ENCODE results near the gene RBFOX2.

Gene RBFOX2

DNA sequence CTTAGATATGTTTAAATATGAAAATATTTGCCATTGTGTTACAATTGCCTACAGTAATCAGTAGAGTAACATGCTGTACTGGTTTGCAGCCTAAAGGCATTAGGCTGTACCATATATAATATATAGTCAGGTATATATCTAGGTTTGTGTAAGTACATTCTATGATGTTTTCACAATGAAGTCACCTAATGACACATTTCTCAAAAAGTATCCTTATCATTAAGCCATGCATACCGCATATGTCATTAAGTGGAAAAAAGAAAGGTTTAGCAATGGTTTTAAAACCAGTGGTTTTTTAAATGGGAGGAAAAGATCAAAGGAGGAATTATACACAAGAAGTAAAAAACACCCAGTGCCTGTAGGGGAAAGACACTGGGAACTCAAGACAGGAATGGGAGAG, 122.7 kb downstream of the RBFOX2 start:
- TF ChIP-seq FOXP2 (optimal IDR thresholded peaks at IDR 0.05; ENCODE audit: borderline replicate concordance, extremely low read depth, extremely low read length, insufficient read depth): no peak

DNA sequence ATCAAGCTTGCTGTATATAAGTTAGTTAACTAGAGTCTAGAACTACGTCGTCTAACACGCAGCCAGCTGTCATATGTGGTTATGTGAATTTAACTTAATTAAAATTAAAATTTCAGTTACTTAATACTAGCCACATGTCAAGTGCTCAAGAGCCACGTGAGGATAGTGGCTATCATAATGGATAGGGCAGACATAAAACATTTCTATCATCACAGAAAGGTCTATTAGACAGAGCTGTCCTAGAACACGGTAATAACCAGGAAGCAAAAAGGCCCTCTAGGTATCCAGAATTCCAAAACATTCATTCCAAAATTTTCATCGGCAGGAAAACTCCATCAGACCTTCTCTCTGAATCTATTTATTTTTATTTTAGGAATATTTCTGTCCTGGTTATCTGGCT, 123.9 kb downstream of the RBFOX2 start:
- TF ChIP-seq TAF1 (IDR thresholded peaks at IDR 0.05; ENCODE audit: borderline replicate concordance, insufficient read depth, low read length) (no peak), FOXP2 (optimal IDR thresholded peaks at IDR 0.05; ENCODE audit: borderline replicate concordance, extremely low read depth, extremely low read length, insufficient read depth) (no peak), SIN3A (IDR thresholded peaks at IDR 0.05; ENCODE audit: borderline replicate concordance, insufficient read depth, low read length) (no peak), POLR2AphosphoS5 (IDR thresholded peaks at IDR 0.05; ENCODE audit: low read depth, low read length) (no peak)
- TF ChIP-seq, protein P1, sequence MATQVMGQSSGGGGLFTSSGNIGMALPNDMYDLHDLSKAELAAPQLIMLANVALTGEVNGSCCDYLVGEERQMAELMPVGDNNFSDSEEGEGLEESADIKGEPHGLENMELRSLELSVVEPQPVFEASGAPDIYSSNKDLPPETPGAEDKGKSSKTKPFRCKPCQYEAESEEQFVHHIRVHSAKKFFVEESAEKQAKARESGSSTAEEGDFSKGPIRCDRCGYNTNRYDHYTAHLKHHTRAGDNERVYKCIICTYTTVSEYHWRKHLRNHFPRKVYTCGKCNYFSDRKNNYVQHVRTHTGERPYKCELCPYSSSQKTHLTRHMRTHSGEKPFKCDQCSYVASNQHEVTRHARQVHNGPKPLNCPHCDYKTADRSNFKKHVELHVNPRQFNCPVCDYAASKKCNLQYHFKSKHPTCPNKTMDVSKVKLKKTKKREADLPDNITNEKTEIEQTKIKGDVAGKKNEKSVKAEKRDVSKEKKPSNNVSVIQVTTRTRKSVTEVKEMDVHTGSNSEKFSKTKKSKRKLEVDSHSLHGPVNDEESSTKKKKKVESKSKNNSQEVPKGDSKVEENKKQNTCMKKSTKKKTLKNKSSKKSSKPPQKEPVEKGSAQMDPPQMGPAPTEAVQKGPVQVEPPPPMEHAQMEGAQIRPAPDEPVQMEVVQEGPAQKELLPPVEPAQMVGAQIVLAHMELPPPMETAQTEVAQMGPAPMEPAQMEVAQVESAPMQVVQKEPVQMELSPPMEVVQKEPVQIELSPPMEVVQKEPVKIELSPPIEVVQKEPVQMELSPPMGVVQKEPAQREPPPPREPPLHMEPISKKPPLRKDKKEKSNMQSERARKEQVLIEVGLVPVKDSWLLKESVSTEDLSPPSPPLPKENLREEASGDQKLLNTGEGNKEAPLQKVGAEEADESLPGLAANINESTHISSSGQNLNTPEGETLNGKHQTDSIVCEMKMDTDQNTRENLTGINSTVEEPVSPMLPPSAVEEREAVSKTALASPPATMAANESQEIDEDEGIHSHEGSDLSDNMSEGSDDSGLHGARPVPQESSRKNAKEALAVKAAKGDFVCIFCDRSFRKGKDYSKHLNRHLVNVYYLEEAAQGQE (IDR thresholded peaks at IDR 0.05; ENCODE audit: insufficient read depth in 1 of 2, low read depth in 2 of 2, low read length in 2 of 2): no peak

DNA sequence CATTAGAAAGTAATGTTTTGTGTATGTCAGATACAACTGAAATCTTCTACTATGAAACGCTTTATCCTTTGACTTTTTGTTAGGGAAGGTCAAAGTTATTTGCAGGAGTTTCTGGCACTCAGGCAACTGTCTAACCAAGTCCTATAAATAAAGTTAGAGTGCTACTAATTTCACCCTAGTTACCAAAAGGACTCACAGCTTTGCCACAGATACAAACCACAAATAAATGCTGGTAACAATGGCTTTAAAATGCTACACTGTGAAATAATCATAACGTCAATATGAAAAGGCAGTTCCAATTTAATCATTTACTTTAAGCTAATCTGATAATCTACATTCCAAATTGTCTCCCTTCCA, 124.3 kb downstream of the RBFOX2 start:
- no peak for TF ChIP-seq SIN3A (IDR thresholded peaks at IDR 0.05; ENCODE audit: borderline replicate concordance, insufficient read depth, low read length)
- no peak for TF ChIP-seq TAF1 (IDR thresholded peaks at IDR 0.05; ENCODE audit: borderline replicate concordance, insufficient read depth, low read length)
- TF ChIP-seq POLR2AphosphoS5 (IDR thresholded peaks at IDR 0.05; ENCODE audit: low read depth, low read length): no peak
- TF ChIP-seq, protein P1 (IDR thresholded peaks at IDR 0.05; ENCODE audit: insufficient read depth in 1 of 2, low read depth in 2 of 2, low read length in 2 of 2): no peak
- TF ChIP-seq FOXP2 (optimal IDR thresholded peaks at IDR 0.05; ENCODE audit: borderline replicate concordance, extremely low read depth, extremely low read length, insufficient read depth): no peak

DNA sequence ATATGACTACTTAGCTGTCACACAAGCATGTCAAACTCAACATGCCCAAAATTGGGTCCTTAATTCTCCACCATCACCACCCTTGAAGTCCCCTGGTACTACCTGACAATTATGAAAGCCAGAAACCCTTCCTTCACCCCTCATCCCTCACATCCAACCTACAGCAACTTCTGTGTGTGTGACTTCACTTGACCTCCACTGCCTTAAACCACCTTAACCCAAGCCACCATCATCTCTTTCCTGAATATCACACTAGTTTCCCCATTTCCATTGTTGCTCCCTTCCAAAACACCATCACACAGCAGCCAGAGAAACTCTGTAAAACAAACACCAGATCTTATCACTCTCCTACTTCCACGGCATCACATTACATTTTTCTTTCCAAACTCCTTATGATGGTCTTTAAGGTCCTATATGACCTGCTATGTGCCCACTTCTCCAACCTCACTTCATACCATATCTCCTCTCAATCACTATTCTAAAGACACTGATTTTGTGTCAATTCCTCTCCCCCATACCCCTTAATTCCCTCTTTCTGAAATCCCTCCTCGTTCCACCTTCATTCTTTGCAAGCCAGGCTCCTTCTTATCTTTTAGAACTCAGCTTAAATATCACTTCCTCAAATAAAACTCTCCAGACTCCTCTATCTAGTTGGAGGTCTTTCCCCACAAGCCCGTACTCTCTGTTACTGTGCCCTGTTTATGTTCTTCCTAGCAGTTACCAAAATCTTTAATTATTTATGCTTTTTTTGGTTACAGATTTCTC, 124.9 kb downstream of the RBFOX2 start:
- no peak for TF ChIP-seq TAF1 (IDR thresholded peaks at IDR 0.05; ENCODE audit: borderline replicate concordance, insufficient read depth, low read length)
- TF ChIP-seq POLR2AphosphoS5 (IDR thresholded peaks at IDR 0.05; ENCODE audit: low read depth, low read length): no peak
- TF ChIP-seq SIN3A (IDR thresholded peaks at IDR 0.05; ENCODE audit: borderline replicate concordance, insufficient read depth, low read length): no peak
- TF ChIP-seq, protein P1 (IDR thresholded peaks at IDR 0.05; ENCODE audit: insufficient read depth in 1 of 2, low read depth in 2 of 2, low read length in 2 of 2): no peak
- no peak for TF ChIP-seq FOXP2 (optimal IDR thresholded peaks at IDR 0.05; ENCODE audit: borderline replicate concordance, extremely low read depth, extremely low read length, insufficient read depth)

DNA sequence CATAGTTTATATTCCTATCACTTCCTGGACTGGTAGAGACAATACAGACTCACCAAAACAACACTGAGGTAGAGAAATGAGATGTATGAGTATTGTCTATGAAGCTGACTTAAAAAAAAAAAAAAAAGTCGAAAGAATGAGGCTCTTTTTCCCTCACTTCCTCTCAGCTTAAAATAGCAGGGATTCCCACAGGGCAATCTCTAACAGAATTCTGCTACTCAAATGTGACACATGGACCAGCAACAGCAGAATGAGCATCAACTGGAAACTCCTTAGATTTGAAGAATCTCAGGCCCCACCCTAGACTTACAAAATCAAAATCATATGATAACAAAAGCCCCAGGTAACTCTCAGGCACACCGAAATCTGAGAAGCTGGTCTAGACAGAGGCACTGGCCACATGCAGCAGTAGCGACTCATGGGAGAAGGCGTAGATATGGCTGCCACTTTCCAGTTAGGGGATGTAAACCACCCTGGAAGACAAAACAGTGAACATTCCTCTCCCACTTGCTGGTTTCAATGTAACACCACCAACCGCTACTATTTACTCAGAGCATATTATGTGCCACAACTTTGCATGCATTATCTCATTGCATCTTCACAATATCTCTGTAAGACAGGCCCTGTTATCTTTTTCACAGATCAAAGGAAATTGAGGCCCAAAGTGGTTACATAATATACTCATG, 128.0 kb downstream of the RBFOX2 start:
- no peak for TF ChIP-seq SIN3A (IDR thresholded peaks at IDR 0.05; ENCODE audit: borderline replicate concordance, insufficient read depth, low read length)
- TF ChIP-seq, protein P1 (IDR thresholded peaks at IDR 0.05; ENCODE audit: insufficient read depth in 1 of 2, low read depth in 2 of 2, low read length in 2 of 2): no peak
- no peak for TF ChIP-seq TAF1 (IDR thresholded peaks at IDR 0.05; ENCODE audit: borderline replicate concordance, insufficient read depth, low read length)
- TF ChIP-seq POLR2AphosphoS5 (IDR thresholded peaks at IDR 0.05; ENCODE audit: low read depth, low read length): no peak
